Fibroblast of the aortic adventitia (primary cell): ENCODE data around the gene BCAS3. TPM values are rescaled to one million over a fixed set of nuclear protein-coding genes. Genes with fewer than 3 reads are reported as not detected.
A peak's percentile ranks its signal among the peaks of the same experiment; 100 is the strongest.

Experiments
- DNase-seq: peaks from one replicate; pipeline ENCODE4 v3.0.0-alpha.2; 2010; ENCODE audit warnings: low read depth
- H3K4me3 ChIP-seq: 2 replicates; pipeline ENCODE4 v1.5.1; 2011; ENCODE audit warnings: low read depth, mild to moderate bottlenecking, control low read depth, low read length, moderate library complexity
- CTCF ChIP-seq: IDR thresholded peaks from 2 replicates; pipeline ENCODE4 v1.5.1; 2011; ENCODE audit warnings: mild to moderate bottlenecking, low read length, control low read depth, inconsistent platforms; ENCODE audit not compliant: insufficient read depth
- total RNA-seq: library from RNA; depleted of rRNA; stranded (reverse); fragments of >200 nt; gene quantifications from 2 replicates; pipeline ENCODE4 v1.2.3, GENCODE V29; 2012; ENCODE audit warnings: low replicate concordance

BCAS3 gene
- total RNA-seq, 1 donor: 29.6 TPM

GRCh38 chr17:61294777-61295176 lies 617.1 kb downstream of the BCAS3 start:
- peak; percentile 39 for DNase-seq
- TF ChIP-seq CTCF: no peak
- H3K4me3 ChIP-seq: no peak overlapping the region

- TF ChIP-seq CTCF: no peak
- H3K4me3 ChIP-seq: no peak overlapping the region
- DNase-seq: no peak
Observed at GRCh38 chr17:61296058-61296457, 618.4 kb downstream of the BCAS3 start.

- no peak for TF ChIP-seq CTCF
- no peak for DNase-seq
- no peak overlapping the region for H3K4me3 ChIP-seq
Observed at GRCh38 chr17:61299517-61300513, 622.2 kb downstream of the BCAS3 start.

- TF ChIP-seq CTCF: no peak
- no peak overlapping the region for H3K4me3 ChIP-seq
- DNase-seq: no peak
Observed at GRCh38 chr17:61302953-61303816, 625.5 kb downstream of the BCAS3 start.

GRCh38 chr17:61303817-61304096 lies 626.1 kb downstream of the BCAS3 start:
- no peak overlapping the region for H3K4me3 ChIP-seq
- no peak for TF ChIP-seq CTCF
- DNase-seq: no peak

GRCh38 chr17:61305024-61305423 lies 627.4 kb downstream of the BCAS3 start:
- no peak for TF ChIP-seq CTCF
- H3K4me3 ChIP-seq: no peak overlapping the region
- peak; percentile 51 for DNase-seq
